Adipose tissue (tissue), 3 donors: ENCODE data around the gene ABHD17A. TPM values are rescaled to one million over a fixed set of nuclear protein-coding genes. Genes with fewer than 3 reads are reported as not detected.
"Not testable (repeated sequence)": the region's sequence is repeated elsewhere in the genome, so short reads cannot be mapped to it uniquely, and the experiment has no call there.

Experiments
- H3K27ac ChIP-seq: one replicate; pipeline ENCODE4 v1.5.1; 2013; ENCODE audit warnings: low read depth, low read length
- WGBS, 3 donors: extraction: QIAGEN DNeasy Blood & Tissue Kit; methylation state at CpG; one replicate each; pipeline ENCODE4 v1.1.7; 2013; 5-methylcytosine and 5-hydroxymethylcytosine counted together
- polyA plus RNA-seq, 3 donors: library from polyadenylated mRNA; stranded (reverse); fragments of 200-250 nt; gene quantifications; one replicate each; pipeline ENCODE4 v1.2.3, GENCODE V29; 2013
- donor health status: healthy with polysubstance abuse.
- donor health status: Bipolar disorder and iron deficiency.
- donor health status: healthy.

The ABHD17A gene
- 10 to 100 TPM; 46.1 to 92.9 (median 59.2) TPM for polyA plus RNA-seq

DNA sequence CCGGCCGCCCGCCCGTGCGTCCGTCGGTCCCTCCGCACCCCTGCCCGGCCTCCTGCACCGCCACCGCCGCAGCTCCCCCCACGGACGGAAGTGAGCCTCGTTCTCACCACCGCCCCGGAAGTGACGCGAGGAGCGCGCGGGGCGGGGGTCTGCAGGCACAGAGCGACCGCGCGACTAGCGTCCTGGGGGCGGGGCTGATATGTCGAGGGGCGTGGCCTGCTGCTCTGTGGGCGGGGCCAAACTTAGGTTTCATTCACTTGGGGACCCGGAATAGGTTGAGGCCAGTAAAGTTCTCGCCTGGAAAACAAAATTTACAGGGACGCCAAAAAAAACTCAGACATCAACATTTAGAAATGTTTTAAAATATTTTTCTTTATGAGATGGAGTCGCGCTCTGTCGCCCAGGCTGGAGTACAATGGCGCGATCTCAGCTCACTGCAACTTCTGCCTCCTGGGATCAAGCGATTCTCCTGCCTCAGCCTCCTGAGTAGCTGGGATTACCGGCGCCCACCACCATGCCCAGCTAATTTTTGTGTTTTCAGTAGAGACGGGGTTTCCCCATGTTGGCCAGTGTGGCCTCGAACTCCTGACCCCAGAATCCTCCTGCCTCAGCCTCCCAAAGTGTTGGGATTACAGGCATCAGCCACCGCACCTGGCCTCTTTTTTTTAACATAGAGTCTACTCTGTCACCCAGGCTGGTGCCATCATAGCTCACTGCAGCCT is at the start of gene ABHD17A:
TSS of gene ABHD17A (minus strand) at position 99 of the 722 bp plus-strand sequence. CDS start 3,930 bp downstream, outside the sequence.
- WGBS, 3 donors, result 21 to 24% (median 23%) methylated on average over 40 to 46 of the region's 46 CpGs
- not testable (repeated sequence) for H3K27ac ChIP-seq

DNA sequence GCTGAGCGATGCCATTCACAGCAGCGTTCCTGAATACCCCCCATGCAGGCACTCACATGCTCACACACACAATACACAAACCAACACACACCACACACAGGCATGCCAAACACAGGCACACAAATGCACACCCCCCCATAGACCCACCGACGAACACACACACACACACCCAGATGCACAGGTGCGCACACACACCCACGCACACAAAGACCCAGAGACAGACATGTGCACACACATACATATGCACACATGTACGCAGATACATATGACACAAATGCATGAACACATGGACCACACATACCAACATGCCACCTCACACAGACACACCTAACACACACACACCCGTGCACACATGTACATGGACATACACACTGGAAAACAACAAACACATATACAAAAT is 48.6 kb upstream of the ABHD17A start:
- no peak overlapping the region for H3K27ac ChIP-seq
- whole genome bisulfite sequencing, 3 donors, result 91 to 96% (median 93%) methylated on average over 8 of the region's 8 CpGs

DNA sequence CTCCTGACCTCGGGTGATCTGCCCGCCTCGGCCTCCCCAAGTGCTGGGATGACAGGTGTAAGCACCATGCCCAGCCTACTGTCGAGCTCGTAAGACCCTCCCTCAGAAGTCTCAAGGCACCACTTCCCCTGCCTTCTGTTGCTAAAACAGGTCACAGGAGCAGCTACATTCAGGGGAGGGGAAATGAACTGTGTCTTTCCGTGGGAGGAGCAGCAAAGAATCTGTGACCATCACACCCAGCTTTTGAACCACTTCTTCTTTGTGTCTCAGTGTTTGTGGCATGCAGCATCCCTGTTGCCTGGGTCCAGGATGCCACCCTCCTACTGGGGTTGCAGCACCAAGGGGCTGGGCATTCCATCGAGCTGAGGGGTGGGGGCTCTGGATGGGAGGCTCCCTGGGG is 47.9 kb upstream of the ABHD17A start:
- WGBS, 3 donors, result 71 to 75% (median 75%) methylated on average over 7 of the region's 7 CpGs
- H3K27ac ChIP-seq, result no peak overlapping the region

DNA sequence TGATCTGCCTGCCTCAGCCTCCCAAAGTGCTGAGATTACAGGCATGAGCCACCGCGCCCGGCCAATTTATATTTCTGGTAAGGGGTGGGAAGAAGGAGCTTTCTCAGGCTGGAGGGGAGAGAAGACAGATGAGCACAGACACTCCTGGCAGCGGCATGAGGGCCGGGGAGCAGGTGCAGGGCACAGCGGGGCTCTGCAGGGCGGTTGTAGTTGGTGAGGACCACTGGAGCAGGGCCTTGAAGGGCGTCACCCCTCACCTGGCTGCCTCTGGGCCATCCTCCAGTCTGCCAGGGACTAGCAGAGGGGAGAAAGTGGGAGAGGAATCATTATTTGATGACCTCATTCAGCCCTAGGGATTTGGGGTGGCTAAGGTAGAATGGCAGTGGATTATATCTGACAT is 47.1 kb upstream of the ABHD17A start:
- H3K27ac ChIP-seq, result no peak overlapping the region
- WGBS, 3 donors, result 85 to 92% (median 89%) methylated on average over 8 of the region's 8 CpGs

DNA sequence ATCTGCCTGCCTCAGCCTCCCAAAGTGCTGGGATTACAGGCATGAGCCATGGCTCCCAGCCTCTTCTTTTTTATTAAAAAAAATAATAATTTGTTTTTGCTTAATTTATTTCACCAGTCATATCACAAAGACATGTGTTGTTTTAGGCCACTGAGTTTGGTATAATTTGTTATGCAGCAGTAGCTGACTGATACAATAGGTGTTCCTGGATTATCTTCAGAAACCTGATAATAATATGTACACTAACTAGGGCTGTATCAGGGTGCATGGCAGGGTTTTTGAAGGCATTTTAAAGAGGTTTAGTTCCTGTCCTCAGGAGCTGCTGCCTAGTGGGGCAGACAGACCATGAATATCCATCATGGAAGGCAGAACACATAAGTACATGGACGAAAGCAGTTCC is 46.1 kb upstream of the ABHD17A start:
- WGBS, 3 donors, result 89 to 100% (median 93%) methylated on average over 1 of the region's 1 CpG

DNA sequence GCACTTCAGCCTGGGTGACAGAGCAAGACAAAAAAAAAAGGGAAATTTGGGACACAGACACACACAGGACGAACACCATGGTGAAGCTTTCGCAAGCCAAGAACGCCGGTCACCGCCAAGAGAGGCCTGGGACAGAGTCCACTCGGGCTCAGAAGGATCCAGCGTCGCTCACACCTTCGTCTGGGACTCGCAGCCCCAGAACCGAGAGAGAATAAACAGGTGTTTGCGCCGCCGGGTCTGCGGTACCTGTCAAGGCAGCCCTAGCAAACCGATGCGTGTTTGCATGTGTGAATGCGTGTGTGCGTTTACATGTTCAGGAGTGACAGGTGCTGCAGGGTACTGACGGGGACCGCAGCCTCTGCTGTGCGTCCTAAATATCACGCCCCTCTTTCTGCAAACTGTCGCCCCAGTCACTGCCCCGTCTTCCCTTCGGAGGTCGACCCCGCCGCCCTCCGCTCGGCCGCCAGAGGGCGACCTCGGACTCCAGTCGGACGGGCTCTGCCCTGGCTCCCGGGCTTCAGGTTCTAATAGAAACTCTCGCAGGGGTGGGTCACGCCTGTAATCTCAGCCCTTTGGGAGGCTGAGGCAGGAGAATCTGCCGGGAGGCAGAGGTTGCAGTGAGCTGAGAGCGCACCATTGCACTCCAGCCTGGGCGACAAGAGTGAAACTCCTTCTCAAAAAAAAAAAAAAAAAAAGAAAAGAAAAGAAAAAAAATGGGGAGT is 43.9 kb upstream of the ABHD17A start:
- H3K27ac ChIP-seq, result no peak overlapping the region
- 6 to 11% (median 10%) methylated on average over 41 to 42 of the region's 42 CpGs for WGBS, 3 donors

More for the DNA sequence above, 46.1 kb upstream of the ABHD17A start:
- no peak overlapping the region for H3K27ac ChIP-seq

DNA sequence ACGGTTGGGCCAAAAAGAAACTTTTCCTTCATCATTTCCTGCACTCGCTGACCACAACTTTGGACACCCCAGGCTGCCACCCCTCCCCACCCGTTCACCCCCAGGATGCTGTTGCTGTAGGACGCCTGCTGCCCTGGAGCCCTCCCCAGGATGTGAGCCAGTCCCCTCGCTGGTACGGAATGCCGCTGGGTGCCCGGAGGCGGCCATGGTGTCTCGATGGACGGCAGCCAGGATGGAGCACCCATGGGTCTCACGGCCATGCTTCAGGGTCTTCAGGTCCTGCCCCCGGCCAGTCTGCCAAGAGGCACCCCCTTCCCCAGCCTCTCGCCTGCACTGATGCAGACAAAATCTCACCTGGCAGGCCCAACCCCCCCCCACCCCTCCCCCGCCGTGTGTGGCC is 40.2 kb upstream of the ABHD17A start:
- 82 to 89% (median 82%) methylated on average over 16 of the region's 16 CpGs for WGBS, 3 donors
- no peak overlapping the region for H3K27ac ChIP-seq

DNA sequence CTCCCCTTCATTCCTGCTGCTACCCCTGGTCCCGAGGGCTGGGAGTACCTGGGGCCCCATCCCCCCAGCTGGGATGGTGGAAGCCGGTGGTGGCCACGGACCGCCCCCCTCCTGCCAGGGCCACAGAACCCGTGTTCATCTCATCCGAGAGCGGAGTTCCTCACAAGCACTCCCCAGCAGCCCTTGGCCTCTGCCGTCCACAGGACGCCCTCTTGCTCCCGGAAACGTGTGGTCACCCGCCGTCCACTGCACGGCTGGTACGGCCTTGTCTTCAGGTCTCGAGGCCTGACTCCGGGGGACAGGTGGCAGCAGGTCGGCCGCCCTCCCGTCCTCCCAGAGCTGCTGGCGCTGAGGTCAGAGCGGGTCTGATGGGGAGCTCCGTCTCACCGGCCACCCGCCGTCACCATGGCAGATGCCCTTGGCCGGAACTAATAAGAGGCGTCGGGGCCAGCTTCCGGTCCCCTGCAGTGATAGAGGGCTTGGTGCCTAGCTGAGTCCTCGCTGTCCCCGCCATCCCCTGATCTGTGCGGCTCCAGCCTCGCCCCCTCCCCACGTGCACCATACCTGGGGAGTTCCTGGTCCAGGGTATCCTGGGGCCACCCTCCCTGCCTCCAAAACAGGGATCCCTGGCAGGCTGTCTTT is 39.1 kb upstream of the ABHD17A start:
- no peak overlapping the region for H3K27ac ChIP-seq
- WGBS, 3 donors, result 93 to 94% (median 93%) methylated on average over 31 to 35 of the region's 35 CpGs

DNA sequence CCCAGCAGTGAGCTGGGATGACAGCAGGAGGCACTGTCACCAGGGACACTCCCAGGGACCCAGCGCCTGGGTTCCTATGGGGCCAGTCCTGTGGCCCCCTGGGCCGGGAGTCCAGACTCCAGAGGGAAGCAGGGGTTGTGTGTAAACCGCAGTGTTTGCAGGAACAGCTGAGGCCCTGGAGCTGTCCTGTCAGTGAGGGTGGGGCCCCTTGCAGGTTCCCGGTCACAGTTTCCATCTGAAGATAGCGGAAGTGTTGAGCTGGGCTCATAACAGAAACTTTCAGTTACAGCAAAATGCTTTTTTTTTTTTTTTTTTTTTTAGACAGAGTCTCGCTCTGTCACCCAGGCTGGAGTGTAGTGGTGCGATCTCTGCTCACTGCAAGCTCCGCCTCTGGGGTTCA is 38.0 kb upstream of the ABHD17A start:
- no peak overlapping the region for H3K27ac ChIP-seq
- WGBS, 3 donors, result 80 to 88% (median 86%) methylated on average over 8 of the region's 8 CpGs

DNA sequence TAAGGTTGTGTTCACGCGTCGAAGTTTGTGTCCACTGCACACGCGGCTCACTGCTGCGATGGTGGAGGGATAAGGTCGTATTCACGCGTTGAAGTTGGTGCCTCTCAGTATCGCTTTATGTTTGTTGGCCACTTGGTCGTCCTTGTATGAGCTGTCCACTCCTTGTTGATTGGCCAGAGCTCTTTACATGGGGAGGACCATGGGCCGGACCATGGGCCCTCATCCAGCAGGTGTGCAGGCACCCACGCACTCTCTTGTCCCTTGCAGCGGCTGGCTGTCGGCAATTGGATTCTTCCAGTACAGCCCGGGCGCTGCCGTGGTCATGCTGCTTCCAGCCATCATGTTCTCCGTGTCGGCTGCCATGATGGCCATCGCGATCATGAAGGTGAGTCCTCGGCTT is 37.5 kb upstream of the ABHD17A start:
- no peak overlapping the region for H3K27ac ChIP-seq
- WGBS, 3 donors, result 94 to 97% (median 94%) methylated on average over 23 of the region's 23 CpGs

DNA sequence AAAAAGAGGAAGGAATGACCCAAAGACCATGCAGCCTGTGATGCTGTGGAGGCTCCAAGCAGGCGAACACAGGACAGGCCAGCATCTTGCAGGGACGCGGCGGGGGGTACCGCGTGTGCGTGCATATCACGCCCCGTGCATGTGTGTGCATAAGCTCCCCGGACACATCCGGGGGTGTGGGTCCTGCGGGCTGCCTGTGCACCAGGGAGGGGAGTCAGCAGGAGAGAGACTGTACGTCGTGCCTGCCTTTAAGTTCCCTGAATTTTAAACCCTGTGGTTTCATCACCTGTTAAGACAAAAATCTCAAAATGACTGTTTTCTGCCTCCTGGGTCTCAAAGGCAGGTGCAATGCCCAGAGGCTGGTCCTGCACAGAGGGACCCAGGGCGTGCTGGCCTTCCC is 36.5 kb upstream of the ABHD17A start:
- WGBS, 3 donors, result 92 to 94% (median 92%) methylated on average over 15 of the region's 15 CpGs

DNA sequence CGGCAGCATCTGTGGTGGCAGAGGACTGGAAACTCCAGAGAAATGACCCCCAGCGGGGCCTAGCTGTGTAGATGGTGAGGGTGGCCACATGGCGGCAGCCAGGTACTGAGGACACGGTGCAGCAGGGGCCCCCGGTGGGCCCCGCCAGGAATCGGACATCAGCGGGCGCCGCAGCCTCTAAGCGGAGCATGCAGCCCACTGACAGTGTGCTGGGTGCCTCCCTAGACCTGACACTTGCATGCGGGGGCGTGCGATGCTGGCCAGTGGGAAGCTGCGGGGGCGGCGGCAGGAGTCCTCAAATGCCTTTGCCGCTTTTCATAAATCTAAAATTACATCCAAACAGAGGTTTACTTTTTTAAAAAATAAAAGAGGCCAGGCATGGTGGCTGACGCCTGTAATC is 36.0 kb upstream of the ABHD17A start:
- 87 to 92% (median 88%) methylated on average over 19 of the region's 19 CpGs for WGBS, 3 donors
- no peak overlapping the region for H3K27ac ChIP-seq

More for the DNA sequence above, 36.5 kb upstream of the ABHD17A start:
- H3K27ac ChIP-seq, result no peak overlapping the region

DNA sequence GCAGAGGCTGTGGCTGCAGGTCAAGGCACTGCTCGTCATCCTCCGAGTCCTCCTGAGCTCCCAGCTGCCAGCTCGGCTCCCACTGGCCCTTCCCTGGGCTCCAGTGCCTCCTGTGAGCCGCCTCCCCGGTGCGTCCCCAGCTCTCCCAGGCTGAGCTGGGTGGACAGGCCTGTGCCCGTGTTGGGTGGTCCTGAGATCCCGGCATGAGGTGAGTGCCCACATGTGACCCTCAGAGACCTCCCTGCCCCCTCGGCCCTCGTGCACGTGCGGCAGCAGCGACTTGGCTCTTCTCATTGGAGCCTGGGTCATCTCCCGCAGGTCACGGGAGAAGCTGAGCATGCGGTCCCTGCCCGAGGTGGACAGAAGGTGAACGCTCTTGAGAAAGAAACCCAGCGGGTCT is 35.3 kb upstream of the ABHD17A start:
- WGBS, 3 donors, result 94 to 95% (median 94%) methylated on average over 18 to 19 of the region's 19 CpGs
- H3K27ac ChIP-seq, result no peak overlapping the region

DNA sequence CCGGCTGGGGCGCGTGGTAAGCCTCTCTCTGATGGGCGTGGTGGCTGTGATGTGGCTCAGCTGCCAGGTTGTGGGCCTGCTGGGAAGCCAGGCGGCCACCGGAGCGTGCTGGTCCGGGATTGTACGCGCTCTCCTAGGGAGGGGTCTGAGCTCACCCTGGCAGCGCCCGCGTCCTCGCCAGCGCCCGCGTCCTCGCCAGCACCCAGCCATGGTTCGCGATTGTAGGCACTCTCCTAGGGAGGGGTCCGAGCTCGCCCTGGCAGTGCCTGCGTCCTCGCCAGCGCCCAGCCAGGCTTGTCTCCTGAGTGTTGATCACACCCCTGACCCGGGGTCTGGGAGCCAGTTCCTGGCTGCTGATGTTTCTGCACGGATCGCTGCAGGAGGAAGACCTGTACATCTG is 33.7 kb upstream of the ABHD17A start:
- 96 to 97% (median 96%) methylated on average over 28 of the region's 28 CpGs for WGBS, 3 donors
- no peak overlapping the region for H3K27ac ChIP-seq

DNA sequence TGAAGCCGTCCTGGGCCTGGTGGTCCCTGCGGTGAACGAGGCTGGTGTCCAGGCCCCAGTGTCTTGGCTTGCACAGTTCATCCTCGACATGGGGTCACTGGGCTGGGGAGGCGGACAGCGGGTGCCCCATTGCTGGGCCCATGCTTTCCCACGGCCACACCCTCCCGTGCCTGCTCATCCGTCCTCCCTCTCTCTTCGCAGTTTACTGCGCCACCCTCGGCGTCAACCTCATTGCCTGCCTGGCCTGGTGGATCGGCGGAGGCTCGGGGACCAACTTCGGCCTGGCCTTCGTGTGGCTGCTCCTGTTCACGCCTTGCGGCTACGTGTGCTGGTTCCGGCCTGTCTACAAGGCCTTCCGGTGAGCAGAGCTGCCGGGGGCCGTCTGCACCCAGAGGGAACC is 32.6 kb upstream of the ABHD17A start:
- 93 to 94% (median 94%) methylated on average over 22 to 25 of the region's 25 CpGs for WGBS, 3 donors

DNA sequence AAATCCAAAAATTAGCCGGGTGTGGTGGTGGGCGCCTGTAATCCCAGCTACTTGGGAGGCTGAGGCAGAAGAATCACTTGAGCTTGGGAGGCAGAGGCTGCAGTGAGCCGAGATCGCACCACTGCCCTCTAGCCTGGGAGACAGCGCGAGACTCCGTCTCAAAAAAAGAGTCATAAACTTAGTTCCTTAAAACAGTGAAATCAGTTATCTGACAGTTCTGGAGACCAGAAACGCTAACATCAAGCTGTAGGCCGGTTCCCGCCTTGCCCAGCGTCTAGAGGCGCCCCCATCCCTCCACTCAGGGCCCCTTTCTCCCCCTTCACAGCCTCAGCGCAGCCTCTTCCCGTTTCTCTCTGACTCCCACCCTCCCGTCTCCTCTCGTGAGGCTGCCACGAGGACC is 31.9 kb upstream of the ABHD17A start:
- WGBS, 3 donors, result 67 to 88% (median 73%) methylated on average over 17 of the region's 17 CpGs
- no peak overlapping the region for H3K27ac ChIP-seq

More for the DNA sequence above, 32.6 kb upstream of the ABHD17A start:
- no peak overlapping the region for H3K27ac ChIP-seq

DNA sequence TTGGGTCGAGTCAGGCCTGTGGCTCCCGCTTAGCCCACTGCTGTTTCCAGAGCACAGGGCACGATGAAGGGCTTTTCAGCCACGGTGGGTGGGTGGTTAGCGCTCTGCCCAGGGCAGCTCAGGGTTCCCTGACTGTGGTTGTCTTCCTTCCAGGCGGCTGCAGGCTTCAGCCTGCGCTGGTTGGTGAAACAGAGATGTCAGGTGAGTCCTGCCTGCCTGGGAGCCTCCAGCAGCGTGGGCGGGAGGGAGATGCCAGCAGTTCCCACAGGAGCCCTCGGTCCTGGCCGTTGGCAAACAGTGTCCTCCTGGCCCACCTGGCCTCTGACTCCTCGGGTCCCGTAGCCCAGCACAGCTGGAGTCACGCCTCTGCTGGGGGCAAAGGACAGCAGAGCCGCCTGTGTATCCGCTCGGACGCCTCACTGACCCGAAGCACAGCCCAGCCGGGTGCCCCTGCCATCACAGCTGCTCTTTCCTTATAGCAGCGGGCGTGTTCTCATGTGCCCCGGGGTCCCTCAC is 29.6 kb upstream of the ABHD17A start:
- WGBS, 3 donors, result 87 to 94% (median 93%) methylated on average over 23 of the region's 23 CpGs
- no peak overlapping the region for H3K27ac ChIP-seq

DNA sequence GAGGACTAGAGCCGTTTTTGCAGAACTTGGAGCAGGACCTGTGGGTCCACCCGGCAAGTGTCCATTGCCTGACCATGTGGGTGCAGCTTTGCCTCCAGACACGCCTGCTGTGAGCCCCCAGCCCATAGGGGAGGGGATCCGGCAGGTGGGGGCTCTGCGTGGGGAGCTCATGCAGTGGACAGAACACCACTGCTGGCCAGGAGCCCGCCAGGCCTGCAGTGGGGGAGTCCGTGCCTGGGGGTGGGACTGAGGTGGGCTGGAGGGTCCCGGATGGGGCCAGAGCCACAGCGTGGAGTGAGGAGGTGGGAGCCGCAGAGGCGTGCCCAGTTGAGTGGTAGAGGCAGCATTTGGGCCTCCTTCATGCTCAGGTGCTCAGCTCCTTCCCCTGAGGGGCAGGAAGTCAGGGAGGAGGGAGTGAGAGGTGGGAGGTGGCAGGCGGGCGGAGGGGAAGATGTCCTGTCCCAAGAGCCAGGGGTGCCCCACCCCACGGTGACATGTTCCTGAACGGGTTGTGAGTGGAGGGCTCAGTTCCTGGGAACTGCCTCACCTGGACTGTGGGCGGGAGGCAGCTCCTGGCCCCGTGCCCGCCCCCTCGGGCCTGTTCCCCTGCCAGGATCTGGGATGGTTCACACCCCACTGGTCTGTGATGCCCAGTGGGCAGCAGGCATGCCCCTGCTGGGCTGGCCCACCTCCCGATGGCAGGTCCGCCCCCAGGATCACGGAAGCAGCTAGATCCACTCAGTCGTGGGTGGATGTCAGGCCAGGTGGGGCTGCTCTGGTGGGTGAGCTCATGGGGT is 28.7 kb upstream of the ABHD17A start:
- no peak overlapping the region for H3K27ac ChIP-seq

More for the DNA sequence above, 28.7 kb upstream of the ABHD17A start:
- WGBS, 3 donors, result 51 to 90% (median 81%) methylated on average over 20 to 23 of the region's 23 CpGs
